ENCODE results near the gene DES.

DES gene

GRCh38 chr2:219441451-219442255 is 23.5 kb downstream of the DES start:
- peak; percentile 54 for DNase-seq

GRCh38 chr2:219442256-219443015 is 24.3 kb downstream of the DES start:
- no peak for DNase-seq

- DNase-seq = no peak
These were observed 25.0 kb downstream of the DES start for GRCh38 chr2:219443016-219443696.

GRCh38 chr2:219443697-219444023 is 25.5 kb downstream of the DES start:
- DNase-seq = no peak

GRCh38 chr2:219444566-219445091 is 26.5 kb downstream of the DES start:
- no peak for DNase-seq

GRCh38 chr2:219445220-219445640 is 27.1 kb downstream of the DES start:
- no peak for DNase-seq

- DNase-seq = no peak
These were observed 27.9 kb downstream of the DES start for GRCh38 chr2:219446101-219446504.

- DNase-seq = no peak
These were observed 28.5 kb downstream of the DES start for GRCh38 chr2:219446689-219447088.

- DNase-seq = no peak
These were observed 29.3 kb downstream of the DES start for GRCh38 chr2:219447242-219448098.

GRCh38 chr2:219448099-219448775 is 30.1 kb downstream of the DES start:
- DNase-seq = no peak

GRCh38 chr2:219448776-219449341 is 30.7 kb downstream of the DES start:
- no peak for DNase-seq

GRCh38 chr2:219449609-219450008 is 31.4 kb downstream of the DES start:
- no peak for DNase-seq

GRCh38 chr2:219451661-219452360 is 33.6 kb downstream of the DES start:
- no peak for DNase-seq

- DNase-seq = peak; percentile 92
These were observed 34.5 kb downstream of the DES start for GRCh38 chr2:219452361-219453317.

GRCh38 chr2:219453671-219454590 is 35.8 kb downstream of the DES start:
- peak; percentile 42 for DNase-seq

- DNase-seq = no peak
These were observed 37.4 kb downstream of the DES start for GRCh38 chr2:219455581-219455980.

- no peak for DNase-seq
These were observed 39.7 kb downstream of the DES start for GRCh38 chr2:219457784-219458369.

- DNase-seq = no peak
These were observed 40.8 kb downstream of the DES start for GRCh38 chr2:219458996-219459395.

All from amniotic stem cell (primary cell).